Measurements from ENCODE around the gene OR51B6.
"Not testable (repeated sequence)": the region's sequence is repeated elsewhere in the genome, so short reads cannot be mapped to it uniquely, and the experiment has no call there.

DNA sequence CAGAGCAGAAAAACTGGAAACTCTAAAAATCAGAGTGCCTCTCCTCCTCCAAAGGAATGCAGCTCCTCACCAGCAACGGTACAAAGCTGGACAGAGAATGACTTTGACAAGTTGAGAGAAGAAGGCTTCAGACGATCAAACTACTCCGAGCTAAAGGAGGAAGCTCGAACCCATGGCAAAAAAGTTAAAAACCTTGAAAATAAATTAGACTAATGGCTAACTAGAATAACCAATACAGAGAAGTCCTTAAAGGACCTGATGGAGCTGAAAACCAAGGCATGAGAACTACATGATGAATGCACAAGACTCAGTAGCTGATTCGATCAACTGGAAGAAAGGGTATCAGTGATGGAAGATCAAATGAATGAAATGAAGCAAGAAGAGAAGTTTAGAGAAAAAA lies 4.7 kb downstream of the OR51B6 start:
- TF ChIP-seq, protein P1, sequence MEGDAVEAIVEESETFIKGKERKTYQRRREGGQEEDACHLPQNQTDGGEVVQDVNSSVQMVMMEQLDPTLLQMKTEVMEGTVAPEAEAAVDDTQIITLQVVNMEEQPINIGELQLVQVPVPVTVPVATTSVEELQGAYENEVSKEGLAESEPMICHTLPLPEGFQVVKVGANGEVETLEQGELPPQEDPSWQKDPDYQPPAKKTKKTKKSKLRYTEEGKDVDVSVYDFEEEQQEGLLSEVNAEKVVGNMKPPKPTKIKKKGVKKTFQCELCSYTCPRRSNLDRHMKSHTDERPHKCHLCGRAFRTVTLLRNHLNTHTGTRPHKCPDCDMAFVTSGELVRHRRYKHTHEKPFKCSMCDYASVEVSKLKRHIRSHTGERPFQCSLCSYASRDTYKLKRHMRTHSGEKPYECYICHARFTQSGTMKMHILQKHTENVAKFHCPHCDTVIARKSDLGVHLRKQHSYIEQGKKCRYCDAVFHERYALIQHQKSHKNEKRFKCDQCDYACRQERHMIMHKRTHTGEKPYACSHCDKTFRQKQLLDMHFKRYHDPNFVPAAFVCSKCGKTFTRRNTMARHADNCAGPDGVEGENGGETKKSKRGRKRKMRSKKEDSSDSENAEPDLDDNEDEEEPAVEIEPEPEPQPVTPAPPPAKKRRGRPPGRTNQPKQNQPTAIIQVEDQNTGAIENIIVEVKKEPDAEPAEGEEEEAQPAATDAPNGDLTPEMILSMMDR (tag by site-specific recombination; IDR thresholded peaks at IDR 0.05) = not testable (repeated sequence)
- TF ChIP-seq, protein P2, sequence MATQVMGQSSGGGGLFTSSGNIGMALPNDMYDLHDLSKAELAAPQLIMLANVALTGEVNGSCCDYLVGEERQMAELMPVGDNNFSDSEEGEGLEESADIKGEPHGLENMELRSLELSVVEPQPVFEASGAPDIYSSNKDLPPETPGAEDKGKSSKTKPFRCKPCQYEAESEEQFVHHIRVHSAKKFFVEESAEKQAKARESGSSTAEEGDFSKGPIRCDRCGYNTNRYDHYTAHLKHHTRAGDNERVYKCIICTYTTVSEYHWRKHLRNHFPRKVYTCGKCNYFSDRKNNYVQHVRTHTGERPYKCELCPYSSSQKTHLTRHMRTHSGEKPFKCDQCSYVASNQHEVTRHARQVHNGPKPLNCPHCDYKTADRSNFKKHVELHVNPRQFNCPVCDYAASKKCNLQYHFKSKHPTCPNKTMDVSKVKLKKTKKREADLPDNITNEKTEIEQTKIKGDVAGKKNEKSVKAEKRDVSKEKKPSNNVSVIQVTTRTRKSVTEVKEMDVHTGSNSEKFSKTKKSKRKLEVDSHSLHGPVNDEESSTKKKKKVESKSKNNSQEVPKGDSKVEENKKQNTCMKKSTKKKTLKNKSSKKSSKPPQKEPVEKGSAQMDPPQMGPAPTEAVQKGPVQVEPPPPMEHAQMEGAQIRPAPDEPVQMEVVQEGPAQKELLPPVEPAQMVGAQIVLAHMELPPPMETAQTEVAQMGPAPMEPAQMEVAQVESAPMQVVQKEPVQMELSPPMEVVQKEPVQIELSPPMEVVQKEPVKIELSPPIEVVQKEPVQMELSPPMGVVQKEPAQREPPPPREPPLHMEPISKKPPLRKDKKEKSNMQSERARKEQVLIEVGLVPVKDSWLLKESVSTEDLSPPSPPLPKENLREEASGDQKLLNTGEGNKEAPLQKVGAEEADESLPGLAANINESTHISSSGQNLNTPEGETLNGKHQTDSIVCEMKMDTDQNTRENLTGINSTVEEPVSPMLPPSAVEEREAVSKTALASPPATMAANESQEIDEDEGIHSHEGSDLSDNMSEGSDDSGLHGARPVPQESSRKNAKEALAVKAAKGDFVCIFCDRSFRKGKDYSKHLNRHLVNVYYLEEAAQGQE (tag by site-specific recombination; IDR thresholded peaks at IDR 0.05) = not testable (repeated sequence)
- TF ChIP-seq ZNF248, ZBTB8A (tag by site-specific recombination; IDR thresholded peaks at IDR 0.05): not testable (repeated sequence)
